ENCODE results near the gene THEMIS.

- TF ChIP-seq ZNF274 (IDR thresholded peaks at IDR 0.05; ENCODE audit: low read depth, low read length) (no peak), YY1 (IDR thresholded peaks at IDR 0.05; ENCODE audit: insufficient read depth, insufficient read length) (no peak), SUZ12 (IDR thresholded peaks at IDR 0.05; ENCODE audit: extremely low read depth, insufficient read depth, insufficient read length) (no peak)
Measured at GRCh38 chr6:127941228-127941627, 40.4 kb upstream of the THEMIS start.
